Endothelial cell of umbilical vein (primary cell): ENCODE data around the gene FYB1. TPM values are rescaled to one million over a fixed set of nuclear protein-coding genes. Genes with fewer than 3 reads are reported as not detected.

Experiments used
- Bru-seq: library from RNA; stranded (reverse); fragments of 400-500 nt; gene quantifications from one replicate; lab custom pipeline; 2021; lab: Mats Ljungman, UMichigan
- BruChase-seq, 2 experiments: library from RNA; stranded (reverse); fragments of 400-500 nt; gene quantifications; one replicate each; lab custom pipeline; 2021; lab: Mats Ljungman, UMichigan
- BruUV-seq: library from RNA; stranded (reverse); fragments of 400-500 nt; replicated peaks from 2 replicates; lab custom pipeline; 2021; lab: Mats Ljungman, UMichigan
- CTCF ChIA-PET: fragments of 300-600, 350-600 bp; sonication (Branson Sonifier 250); formaldehyde crosslinking; loops from one replicate; lab custom pipeline; 2021; ENCODE audit warnings: antibody characterized with exemption, inconsistent platforms; lab: Charles Lee
- POLR2A ChIA-PET: fragments of 300-600, 350-600 bp; sonication (Branson Sonifier 250); formaldehyde crosslinking; loops from one replicate; lab custom pipeline; 2021; ENCODE audit warnings: antibody characterized with exemption, inconsistent platforms; lab: Charles Lee
- DNase-seq: peaks from one replicate; pipeline ENCODE4 v3.0.0-alpha.2; 2011; ENCODE audit warnings: low read depth, low spot score
- FAIRE-seq: peaks from 2 replicates; lab custom pipeline; 2011; peaks lifted over from hg19 to GRCh38; lab: Jason Lieb, UNC
- H2AFZ ChIP-seq: 2 replicates; pipeline ENCODE4 v1.6.0; 2012; ENCODE audit warnings: low read depth, low read length, control low read depth, inconsistent platforms
- H3K27ac ChIP-seq: 2 replicates; pipeline ENCODE4 v1.5.1; 2011; ENCODE audit warnings: low read depth, mild to moderate bottlenecking, control low read depth, low read length, moderate library complexity; ENCODE audit not compliant: insufficient read depth
- H3K27me3 ChIP-seq, 2 experiments: 2 replicates each; pipeline versions ENCODE4 v1.6.0 to v1.6.1; 2011; ENCODE audit warnings: low read length in 2 of 2, mixed read lengths in 1 of 2; ENCODE audit not compliant: control insufficient read depth in 2 of 2, insufficient read depth in 2 of 2
- H3K36me3 ChIP-seq, 2 experiments: 2 replicates in 1 of 2; 3 replicates in 1 of 2; pipeline ENCODE4 v1.5.1; 2011; ENCODE audit warnings: low read length in 2 of 2, mild to moderate bottlenecking in 1 of 2, moderate library complexity in 1 of 2; ENCODE audit not compliant: control insufficient read depth in 2 of 2, insufficient read depth in 2 of 2; ENCODE audit errors: extremely low read depth in 1 of 2
- H3K4me1 ChIP-seq: 3 replicates; pipeline ENCODE4 v1.5.1; 2011; ENCODE audit warnings: mild to moderate bottlenecking, low read length; ENCODE audit not compliant: control insufficient read depth, insufficient read depth; ENCODE audit errors: extremely low read depth
- H3K4me2 ChIP-seq: 2 replicates; pipeline ENCODE4 v1.6.1; 2011; ENCODE audit warnings: low read length, control low read depth, mixed read lengths; ENCODE audit not compliant: insufficient read depth
- H3K4me3 ChIP-seq, 3 experiments: fragments of 200-600 bp in 1 of 3; sonication (generic), shearing (Covaris generic) in 1 of 3; replicated peaks in 1 of 3; 2 replicates each; pipeline ENCODE4 v1.5.1; 2011 to 2016; ENCODE audit warnings: control low read depth in 3 of 3, low read length in 3 of 3, mild to moderate bottlenecking in 2 of 3, inconsistent platforms in 1 of 3, low read depth in 1 of 3, moderate library complexity in 1 of 3; ENCODE audit not compliant: insufficient read depth in 1 of 3
- H3K79me2 ChIP-seq: 2 replicates; pipeline ENCODE4 v1.6.0; 2012; ENCODE audit warnings: low read length, inconsistent platforms; ENCODE audit not compliant: control insufficient read depth, insufficient read depth
- H3K9ac ChIP-seq: replicated peaks from 2 replicates; pipeline ENCODE3; 2011; ENCODE audit warnings: low read length, control low read depth; ENCODE audit not compliant: insufficient read depth; ENCODE audit errors: extremely low read depth
- H3K9me1 ChIP-seq: replicated peaks from 3 replicates; pipeline ENCODE4 v1.6.0; 2011; ENCODE audit warnings: mild to moderate bottlenecking, low read length; ENCODE audit not compliant: control insufficient read depth, insufficient read depth; ENCODE audit errors: extremely low read depth
- H3K9me3 ChIP-seq: replicated peaks from 2 replicates; pipeline ENCODE4 v1.5.1; 2012; ENCODE audit warnings: low read length, inconsistent platforms; ENCODE audit not compliant: control insufficient read depth, insufficient read depth
- H4K20me1 ChIP-seq: replicated peaks from 2 replicates; pipeline ENCODE3; 2011; ENCODE audit warnings: mild to moderate bottlenecking, low read length; ENCODE audit not compliant: control insufficient read depth, insufficient read depth; ENCODE audit errors: extremely low read depth
- CTCF ChIP-seq, 2 donors: IDR thresholded peaks; 1 replicate in 1 of 2; 2 replicates in 1 of 2; pipeline ENCODE4 v1.5.1; 2011; ENCODE audit warnings: low read length in 2 of 2, mild to moderate bottlenecking in 2 of 2, moderate library complexity in 2 of 2, control low read depth in 1 of 2, inconsistent platforms in 1 of 2, low read depth in 1 of 2; ENCODE audit not compliant: insufficient read depth in 1 of 2; ENCODE audit errors: extremely low read depth in 1 of 2
- FOS ChIP-seq: IDR thresholded peaks from 2 replicates; pipeline ENCODE4 v1.6.1; 2011; ENCODE audit warnings: mild to moderate bottlenecking, low read length, moderate library complexity, borderline replicate concordance; ENCODE audit not compliant: insufficient read depth
- MAX ChIP-seq: IDR thresholded peaks from 2 replicates; pipeline ENCODE4 v1.6.1; 2011; ENCODE audit not compliant: insufficient read depth, insufficient read length
- MYC ChIP-seq: IDR thresholded peaks from one replicate; pipeline ENCODE4 v1.6.1; 2011; ENCODE audit warnings: mild to moderate bottlenecking, low read depth, low read length
- POLR2AphosphoS5 ChIP-seq: IDR thresholded peaks from 2 replicates; pipeline ENCODE4 v1.6.1; 2012; ENCODE audit warnings: low read depth, mild to moderate bottlenecking, control low read depth, low read length, moderate library complexity; ENCODE audit not compliant: insufficient read depth
- dilution Hi-C: fragments of 300-500 bp; cut with MboI; formaldehyde crosslinking; loops from one replicate; pipeline ENCODE4 v1.15.0; 2019; ENCODE audit warnings: low sequenced_read_pairs; ENCODE audit not compliant: extremely low pct_ligation_motif_present
- intact Hi-C: fragments of 100-400 bp; cut with micrococcal nuclease; formaldehyde crosslinking; loops from one replicate; pipeline ENCODE4 v1.10.0; 2022
- long read RNA-seq: library from polyadenylated mRNA; stranded (forward); transcript quantifications from one replicate; pipeline ENCODE4 v2.0.0, GENCODE V29; 2021
- polyA minus RNA-seq, 3 experiments: library from RNA; depleted of rRNA, polyadenylated mRNA; stranded (reverse); fragments of >200 nt; gene quantifications; 1 replicate in 1 of 3; 2 replicates in 2 of 3; pipeline ENCODE4 v1.2.3, GENCODE V29; 2011
- polyA plus RNA-seq, 4 experiments: library from polyadenylated mRNA; depleted of rRNA in 3 of 4; stranded (reverse) in 3 of 4; unstranded in 1 of 4; fragments of >200 nt; gene quantifications; 2 replicates each; pipeline versions ENCODE4 v1.2.1 to v1.2.3, GENCODE V29; 2011 to 2012; ENCODE audit warnings: missing spikeins in 1 of 4
- total RNA-seq: library from RNA; stranded (reverse); gene quantifications from 2 replicates; pipeline ENCODE4 v1.2.3, GENCODE V29; 2021

FYB1 gene
- total RNA-seq (0.44 TPM in 1 of 2 replicates, not detected in the other), polyA plus RNA-seq (not detected in 2 replicates), polyA minus RNA-seq (0.44 and 0.72 TPM in 2 replicates), Bru-seq, nascent RNA (percentile 12 among the genes with signal in this experiment), BruChase-seq, experiment 1, labeled RNA remaining after a 6-hour chase (percentile 11 among the genes with signal in this experiment), BruChase-seq, experiment 2, labeled RNA remaining after a 2-hour chase (percentile 8 among the genes with signal in this experiment)
- 0.01 and 0.08 TPM in 2 replicates for polyA plus RNA-seq (2011; cell fraction: cytosol; rRNA removed)
- not detected in 2 replicates for polyA plus RNA-seq (2011; cell fraction: nucleus; rRNA removed)
- not detected in 2 replicates for polyA plus RNA-seq (2012)
- polyA minus RNA-seq (2011; cell fraction: cytosol; rRNA and poly(A)+ RNA removed), result not detected
- 0.14 and 0.19 TPM in 2 replicates for polyA minus RNA-seq (2011; cell fraction: nucleus; rRNA and poly(A)+ RNA removed)
- long read RNA-seq, result 0 reads

DNA sequence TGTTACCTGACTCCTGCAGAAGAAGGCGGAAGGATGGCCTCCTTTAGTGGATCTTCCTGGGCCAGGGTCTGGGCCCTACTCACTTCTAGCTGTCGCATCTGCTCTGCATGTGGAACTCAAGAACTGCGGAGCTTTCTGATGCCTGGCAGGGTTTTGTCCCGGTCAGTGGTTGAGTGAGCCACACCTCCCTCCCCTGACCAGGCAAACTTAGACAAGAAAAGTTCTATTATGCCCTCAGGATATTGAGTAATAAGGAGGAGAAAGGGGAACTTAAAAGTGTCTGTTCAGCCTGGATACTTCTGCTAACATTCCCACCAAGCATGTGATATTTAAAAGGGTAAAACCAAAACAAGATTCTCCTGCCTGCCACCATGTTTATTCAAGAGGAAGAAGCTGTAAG, at the start of gene FYB1:
Gene FYB1 (minus strand): TSS at position 127 of the 400 bp plus-strand sequence. CDS start 16,603 bp downstream, outside the sequence.
- H3K4me1 ChIP-seq, result no peaks in the 10 kb centered on the region
- H3K9me3 ChIP-seq, result no peaks in the 10 kb centered on the region
- TF ChIP-seq CTCF (IDR thresholded peaks at IDR 0.05; ENCODE audit: extremely low read depth in 1 of 2, insufficient read depth in 1 of 2, low read depth in 1 of 2, low read length in 2 of 2), result no peak
- TF ChIP-seq MAX, result no peak
- TF ChIP-seq MYC, result no peak
- no peak for TF ChIP-seq FOS
- TF ChIP-seq POLR2AphosphoS5, result no peak
- intact Hi-C loops (loop anchor here (5.0 to 10.0 kb wide), 3 partner anchors 143 to 158 kb away; partner anchors contain the start of genes C9 and RICTOR), dilution Hi-C loops (no loop called here)
- no peak for FAIRE-seq
- no TSS peak for BruUV-seq
- no peak within 1 kb of the TSS for H3K27ac ChIP-seq
- no peaks in the 10 kb centered on the region for H3K27me3 ChIP-seq
- no peak within 1 kb of the TSS for H3K4me3 ChIP-seq
- POLR2A ChIA-PET, result no interaction called here
- H3K79me2 ChIP-seq, result no peaks in the 10 kb centered on the region
- H3K4me2 ChIP-seq, result no peak within 1 kb of the TSS
- no peaks in the 10 kb centered on the region for H3K36me3 ChIP-seq
- CTCF ChIA-PET, result interaction anchor here (1.1 to 4.8 kb wide), 5 partner anchors 10 to 353 kb away, joined by 4 to 96 read pairs (median 61); no protein-coding TSS in a partner anchor
- no peak within 1 kb of the TSS for H3K9ac ChIP-seq
- H2AFZ ChIP-seq, result no peak within 1 kb of the TSS
- H3K9me1 ChIP-seq, result no peaks in the 10 kb centered on the region
- DNase-seq, result no peak
- no peaks in the 10 kb centered on the region for H4K20me1 ChIP-seq
